Cerebellar cortex (tissue), 1 donor: Measurements from ENCODE around the gene KRT1.
"Not testable (repeated sequence)": the region's sequence is repeated elsewhere in the genome, so short reads cannot be mapped to it uniquely, and the experiment has no call there.

Source experiments
- DNase-seq: peaks from one replicate; pipeline ENCODE4 v3.0.0-alpha.2; 2015; ENCODE audit warnings: low spot score

Gene KRT1

DNA sequence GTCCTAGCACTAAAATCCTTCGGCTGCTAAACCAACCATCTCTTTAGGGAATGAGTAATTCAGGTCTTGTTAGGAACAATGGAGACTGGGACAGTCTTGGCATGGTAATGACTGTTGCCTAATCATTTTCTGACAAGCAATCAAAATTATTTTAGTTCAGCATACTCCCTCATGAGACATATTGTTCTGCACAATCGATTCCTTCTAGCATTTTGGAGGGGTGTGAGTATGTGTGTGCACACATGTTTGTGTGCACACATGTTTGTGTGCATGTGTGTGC, 2.1 kb upstream of the KRT1 start:
- no peak for DNase-seq

DNA sequence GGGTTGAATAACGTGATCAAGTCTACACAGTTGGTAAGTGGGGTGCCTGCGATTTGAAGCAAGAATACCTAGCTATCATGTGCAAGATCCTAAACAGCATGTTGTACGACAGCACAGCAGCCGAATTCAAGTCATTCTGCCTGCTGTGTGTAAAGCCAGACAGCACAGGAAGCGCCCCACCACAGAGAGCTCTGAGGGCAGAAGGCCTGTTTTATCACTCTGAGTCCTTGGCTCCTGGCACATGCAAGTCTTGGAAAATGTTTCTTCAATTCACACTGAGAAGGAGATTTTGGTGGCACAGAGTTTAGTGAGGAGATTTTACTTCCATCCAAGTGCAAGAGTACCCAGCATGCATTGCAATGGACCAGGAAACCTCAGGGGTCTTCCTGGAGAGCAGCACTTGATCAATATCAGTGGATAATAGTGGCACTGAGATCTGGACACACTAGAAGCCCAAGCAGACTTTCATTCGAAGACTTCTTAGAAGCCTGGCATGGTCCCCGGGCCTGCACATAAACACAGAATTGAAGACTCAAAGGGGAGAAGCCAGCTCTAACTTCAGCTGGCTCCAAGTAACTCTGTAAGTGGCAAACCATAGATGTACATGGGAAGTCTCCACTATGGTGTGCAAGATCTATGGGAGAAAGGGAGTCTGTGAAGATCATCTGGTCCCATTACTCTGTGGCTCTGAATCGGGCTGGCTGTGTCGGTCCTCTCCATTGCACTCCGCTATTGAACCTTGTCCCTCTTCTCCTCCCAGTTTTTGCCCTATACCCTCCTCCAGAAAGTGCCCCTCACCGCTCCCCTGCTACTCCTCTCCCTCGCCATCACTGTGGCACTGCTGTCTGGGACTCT, 1.5 kb upstream of the KRT1 start:
- DNase-seq: no peak

DNA sequence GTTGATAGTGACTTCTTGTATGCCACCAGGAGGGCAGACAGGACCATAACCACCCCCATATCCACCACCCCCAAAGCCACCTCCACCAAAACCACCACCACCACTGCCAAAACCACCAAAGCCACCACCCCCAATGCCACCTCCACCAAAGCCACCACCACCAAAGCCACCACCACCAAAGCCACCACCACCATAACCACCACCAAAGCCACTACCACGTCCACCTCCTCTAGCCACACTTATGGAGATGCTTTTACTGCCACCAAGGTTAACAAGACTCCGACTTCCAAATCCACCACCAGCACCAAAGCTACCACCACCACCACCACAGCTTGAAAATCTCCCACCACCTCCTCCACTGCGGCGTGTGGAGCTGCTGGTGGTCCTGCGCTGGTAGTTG, 332 bp downstream of the KRT1 start:
- DNase-seq: no peak

DNA sequence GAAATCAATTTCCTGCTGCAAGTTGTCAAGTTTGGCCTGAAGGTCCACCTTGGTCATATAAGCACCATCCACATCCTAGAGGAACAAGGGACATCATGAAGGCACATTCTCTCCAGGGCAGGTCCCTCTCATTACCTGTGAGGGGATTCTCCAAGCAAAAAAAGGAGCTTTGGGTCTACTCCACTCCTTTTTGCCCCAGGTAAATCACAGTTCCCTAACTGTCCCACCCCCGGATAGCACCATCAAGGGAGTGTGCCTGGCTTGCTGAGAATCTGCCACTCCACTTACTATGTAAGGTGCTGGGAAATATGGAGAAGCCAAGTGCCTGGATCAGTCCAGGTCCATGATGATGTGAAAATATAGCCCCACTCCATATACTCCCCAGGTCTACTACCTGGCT, 2.5 kb downstream of the KRT1 start:
- DNase-seq: no peak

DNA sequence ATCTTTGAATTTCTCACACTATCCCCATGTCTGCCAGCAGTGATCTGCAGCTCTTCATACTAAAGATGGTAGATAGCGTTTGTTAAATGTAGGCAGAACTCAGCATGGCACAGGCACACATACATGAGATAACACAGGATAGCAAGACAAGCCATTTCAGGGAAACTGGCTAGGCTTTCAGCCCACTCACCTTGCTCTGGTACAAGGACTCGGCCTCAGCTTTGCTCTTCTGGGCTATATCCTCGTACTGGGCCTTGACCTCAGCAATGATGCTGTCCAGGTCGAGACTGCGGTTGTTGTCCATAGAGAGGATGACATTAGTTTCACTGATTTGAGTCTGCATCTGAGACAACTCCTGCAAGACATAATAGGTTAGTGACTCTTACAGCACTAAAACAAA, 3.1 kb downstream of the KRT1 start:
- no peak for DNase-seq

DNA sequence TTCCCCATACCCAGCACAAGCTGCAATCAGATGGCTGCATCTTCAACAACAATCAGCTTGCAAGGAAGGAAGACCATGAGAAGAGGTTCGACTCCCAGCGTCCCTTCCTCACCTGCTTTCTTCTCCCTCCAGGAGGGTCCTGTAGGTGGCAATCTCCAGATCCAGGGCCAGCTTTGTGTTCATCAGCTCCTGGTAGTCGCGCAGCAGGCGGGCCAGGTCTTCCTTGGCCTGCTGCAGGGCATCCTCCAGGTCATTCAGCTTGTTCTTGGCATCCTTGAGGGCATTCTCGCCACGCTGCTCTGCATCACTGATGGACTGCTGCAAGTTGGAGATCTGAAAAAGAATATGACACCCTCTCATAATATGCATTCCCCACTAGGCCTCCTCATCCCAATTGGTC, 4.0 kb downstream of the KRT1 start:
- no peak for DNase-seq

DNA sequence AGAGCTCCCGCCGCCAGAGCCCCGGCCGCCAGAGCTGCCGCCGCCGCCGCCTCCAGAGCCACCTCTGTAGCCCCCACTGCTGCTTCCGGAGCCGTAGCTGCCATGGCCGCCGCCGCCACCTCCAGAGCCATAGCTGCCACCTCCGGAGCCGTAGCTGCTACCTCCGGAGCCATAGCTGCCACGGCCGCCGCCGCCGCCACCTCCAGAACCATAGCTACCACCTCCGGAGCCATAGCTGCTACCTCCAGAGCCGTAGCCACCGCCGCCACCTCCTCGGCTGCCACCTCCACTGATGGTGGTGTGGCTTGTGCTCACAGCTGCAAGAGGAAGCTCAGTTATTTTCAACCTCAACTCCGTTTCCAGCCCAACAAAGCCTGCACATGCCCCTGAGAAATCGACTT, 4.9 kb downstream of the KRT1 start:
- no peak for DNase-seq

DNA sequence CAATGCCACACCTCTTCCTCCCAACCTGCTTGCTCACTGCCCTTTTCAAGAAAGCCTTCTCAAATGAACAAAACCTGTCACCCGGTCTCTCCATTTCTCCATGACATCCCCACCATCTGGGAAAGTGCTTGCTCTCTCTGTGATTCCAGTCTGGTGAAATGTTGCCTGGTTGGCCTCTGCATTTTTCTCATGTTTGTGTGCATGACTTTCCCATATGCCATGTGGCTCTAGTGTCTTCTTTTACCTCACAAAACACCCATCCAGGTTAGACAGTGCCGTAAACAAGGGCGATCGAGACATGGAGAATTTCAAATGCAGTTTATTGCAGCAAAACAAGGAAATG, 5.8 kb downstream of the KRT1 start:
- no peak for DNase-seq

DNA sequence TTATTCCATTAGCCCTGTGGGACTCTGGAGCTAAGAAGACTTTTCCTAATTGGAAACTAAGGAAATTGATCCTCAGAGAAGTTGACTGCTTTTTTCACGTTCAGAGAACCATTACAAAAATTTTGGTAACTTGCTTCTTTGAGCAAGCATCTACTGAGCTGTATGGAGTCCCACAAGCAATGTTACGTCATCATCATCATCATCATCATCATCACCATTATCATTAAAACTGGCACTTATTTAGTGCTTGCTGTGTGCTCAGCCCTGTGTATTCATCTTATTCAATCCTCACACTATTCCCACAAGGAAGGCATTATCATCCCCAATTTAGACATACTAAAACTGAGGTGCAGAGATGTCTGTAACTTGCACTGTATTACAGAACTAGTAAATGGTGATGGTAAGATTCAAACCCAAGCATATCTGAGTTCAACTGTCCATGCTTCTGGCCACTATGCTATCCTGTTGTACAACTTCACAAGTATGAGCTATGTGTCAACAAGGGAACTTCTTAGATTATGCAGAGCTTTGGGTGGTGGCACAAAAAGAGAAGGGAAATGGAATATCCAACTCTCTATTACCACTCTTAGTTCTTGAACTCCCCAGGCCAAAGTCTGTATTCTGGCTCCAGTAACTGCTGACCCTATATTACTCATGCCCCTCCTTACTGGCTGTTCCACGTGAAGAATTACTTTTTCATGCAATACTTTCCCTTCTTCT, 6.3 kb downstream of the KRT1 start:
- DNase-seq: no peak

DNA sequence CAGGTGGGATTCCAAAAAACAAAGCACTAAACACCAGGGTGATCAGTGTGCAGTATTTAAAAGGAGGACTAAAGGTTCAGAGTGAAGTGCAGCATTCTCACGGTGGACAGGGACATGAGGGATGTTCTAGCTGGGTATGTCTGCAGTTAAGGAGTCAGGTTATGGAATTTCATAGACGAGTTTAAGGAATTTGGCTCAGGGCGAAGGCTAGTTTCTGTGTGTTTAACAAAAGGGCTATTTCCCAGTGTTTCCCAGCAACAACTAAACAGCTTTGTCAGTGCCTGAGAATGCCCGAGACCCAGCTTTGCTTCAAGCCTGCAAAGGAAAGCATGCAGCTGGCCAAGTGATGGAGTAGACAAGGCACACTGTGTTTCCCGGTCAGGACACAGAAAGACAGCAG, 7.0 kb downstream of the KRT1 start:
- no peak for DNase-seq

DNA sequence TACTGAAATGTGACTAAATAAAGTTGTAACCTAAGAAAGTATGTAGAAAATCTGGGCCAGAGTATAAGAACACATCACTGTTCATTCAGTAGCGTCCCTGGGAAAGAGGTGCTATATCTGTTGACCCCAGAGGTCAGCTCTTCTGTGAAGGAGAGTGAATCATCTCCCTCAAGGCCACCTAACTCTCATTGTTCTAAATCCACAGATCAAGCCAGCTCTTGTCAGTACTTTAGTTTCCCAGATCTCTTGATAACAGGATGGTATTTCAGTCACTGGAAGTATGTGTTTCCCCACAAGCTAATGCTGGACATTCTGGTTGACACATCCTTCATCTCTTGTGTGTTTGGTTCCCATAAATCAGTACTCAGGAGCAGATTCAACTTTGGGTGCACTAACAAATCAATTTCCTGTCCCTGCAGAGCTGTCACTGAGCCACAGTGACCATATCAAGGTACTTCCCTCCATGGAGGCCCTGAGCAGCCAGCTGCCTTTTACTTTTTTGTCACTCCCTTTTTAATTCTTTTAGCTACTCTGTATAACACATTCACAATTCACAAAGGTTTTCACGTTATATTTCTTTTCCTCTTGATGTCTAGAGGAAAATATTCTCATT, 7.8 kb downstream of the KRT1 start:
- DNase-seq: no peak

DNA sequence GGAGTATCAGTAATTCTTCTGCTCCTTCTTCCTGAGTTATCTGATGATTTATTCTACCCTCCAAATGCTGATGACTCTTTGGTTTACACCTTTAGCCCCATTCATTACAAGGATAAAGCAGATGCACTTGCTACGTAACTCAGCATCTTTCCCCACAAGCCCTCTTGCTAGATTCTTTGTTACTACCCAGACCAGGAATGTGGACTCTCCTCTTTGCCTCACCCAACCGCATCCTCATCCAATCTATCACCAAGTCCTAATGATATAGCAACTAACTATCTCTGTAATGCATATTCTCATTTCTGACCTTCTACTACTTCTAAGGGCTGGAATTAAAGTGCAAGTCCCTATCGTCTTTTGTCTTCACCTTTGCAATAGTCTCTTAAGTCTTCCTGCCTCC, 9.2 kb downstream of the KRT1 start:
- DNase-seq: no peak

DNA sequence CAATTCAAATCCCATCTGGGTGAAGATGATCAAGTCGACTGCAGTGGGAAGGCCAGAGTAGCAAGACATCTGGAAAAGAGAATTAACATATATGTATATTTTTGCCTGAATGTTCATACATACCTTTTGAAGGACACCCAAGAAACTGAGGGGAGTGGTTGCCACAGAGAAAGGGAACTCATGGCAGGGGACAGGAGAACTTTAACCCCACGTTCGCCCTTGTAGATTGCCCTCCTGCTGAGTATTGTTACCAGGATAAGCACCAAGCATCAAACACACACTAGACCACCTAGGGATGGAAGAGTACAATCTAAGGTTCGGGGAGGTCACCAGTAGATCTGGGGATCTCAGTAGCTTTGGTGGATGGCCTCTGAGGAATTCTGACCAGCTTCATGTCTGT, 9.7 kb downstream of the KRT1 start:
- no peak for DNase-seq

DNA sequence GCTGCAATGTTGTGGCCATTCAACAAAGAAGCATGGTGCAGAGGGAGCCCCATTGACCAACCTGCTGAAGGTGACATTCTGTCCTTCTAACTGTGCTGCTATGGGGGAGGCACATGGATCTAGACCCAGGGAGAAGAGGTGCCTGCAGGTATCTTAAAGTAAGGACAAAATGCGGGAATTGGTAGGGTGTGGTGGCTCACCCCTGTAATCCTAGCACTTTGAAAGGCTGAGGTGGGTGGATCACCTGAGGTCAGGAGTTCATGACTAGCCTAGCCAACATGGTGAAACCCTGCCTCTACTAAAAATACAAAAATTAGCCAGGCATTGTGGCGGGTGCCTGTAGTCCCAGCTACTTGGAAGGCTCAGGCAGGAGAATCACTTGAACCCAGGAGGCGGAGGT, 10.3 kb downstream of the KRT1 start:
- not testable (repeated sequence) for DNase-seq

DNA sequence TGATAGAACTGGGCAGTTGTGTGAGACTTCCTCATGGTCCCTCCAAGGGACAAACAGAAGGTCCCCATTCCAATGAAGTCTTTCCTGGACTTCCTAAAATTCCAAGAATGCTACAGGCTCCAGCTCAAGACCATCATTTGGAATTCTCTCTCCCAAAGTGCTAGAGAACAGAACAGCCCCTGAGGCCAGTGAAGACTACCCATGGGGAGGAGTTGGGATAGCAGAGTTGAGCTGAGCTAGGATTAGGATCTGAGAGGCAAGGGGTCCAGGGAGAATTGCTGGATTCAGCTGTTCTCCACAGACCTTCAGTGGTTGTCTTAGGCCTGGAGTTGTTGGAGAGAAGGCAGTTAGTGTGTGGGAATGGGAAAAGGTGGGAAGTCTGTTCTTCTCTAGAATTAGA, 10.8 kb downstream of the KRT1 start:
- DNase-seq: no peak

DNA sequence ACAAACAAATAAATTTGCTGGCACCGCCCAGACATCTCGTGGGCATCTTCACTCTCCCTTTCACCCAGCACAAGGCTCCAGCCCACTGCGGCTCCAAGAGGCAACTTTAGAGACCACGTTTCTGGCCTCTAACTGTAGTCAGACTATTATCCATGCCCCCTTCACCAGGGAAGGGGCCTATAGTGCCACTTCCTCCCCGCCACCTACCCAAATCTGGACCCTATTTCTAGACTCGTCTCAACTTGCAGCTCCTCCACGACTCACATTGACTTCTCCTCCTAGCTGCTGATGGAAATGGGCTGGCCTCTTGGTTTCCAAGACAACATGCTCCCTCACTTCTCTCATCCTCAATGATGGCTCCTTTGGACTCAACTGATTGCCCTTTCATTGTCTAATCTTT, 12.3 kb downstream of the KRT1 start:
- no peak for DNase-seq

DNA sequence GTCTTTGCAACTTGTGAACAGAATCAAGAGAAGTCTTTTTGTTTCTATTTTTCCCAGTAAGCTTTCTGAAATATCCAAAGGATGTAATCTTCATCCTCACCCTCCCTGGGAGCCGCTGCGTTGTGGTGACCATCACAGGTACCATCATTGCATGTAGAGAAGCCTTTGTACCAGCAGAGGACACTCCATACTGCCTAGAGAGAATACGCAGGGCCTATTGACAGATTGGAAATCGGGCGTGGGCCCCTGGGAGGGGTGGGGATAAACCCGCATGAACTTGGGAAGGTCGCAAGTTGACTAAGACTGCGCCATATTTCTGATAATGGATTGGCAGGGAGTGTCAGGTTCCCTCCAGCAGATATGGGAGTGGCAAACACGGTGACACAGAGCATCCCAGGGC, 12.7 kb downstream of the KRT1 start:
- DNase-seq: no peak

DNA sequence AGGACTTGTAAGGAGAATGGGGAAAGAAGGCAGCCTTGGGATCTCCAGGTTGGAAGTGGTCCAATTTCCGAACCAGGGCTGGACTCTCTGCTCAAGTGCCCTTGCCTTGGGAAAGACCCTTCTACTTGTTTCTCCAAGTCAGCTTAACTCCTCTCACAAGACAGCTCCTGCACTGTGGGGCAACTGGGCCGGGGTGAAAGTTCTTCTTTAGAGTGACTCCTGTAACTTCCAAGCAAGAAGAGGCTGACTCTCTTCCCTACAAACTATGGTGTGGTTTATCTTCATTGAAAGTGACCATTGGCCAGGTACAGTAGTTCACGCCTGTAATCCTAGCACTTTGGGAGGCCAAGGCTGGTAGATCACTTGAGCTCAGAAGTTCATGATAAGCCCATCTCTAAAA, 13.7 kb downstream of the KRT1 start:
- no peak for DNase-seq

DNA sequence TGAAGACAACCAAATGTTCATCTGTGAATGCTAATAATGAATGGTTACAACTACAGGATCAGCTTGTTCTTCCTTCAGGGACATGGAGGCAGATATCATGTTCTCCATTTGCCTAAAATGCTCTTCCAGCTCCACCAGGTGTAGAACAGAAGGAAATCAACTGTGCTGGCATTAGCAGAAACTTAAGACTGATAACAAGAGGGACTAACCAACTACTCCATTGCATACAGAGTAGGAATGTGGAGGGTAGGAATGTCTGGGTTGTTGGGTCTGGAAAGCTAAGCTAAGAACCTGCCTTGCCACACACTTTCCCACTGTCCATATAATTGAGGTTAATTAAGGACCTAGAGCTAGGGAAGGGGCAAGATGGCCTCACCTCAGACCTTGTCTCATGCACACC, 16.8 kb downstream of the KRT1 start:
- DNase-seq: no peak

DNA sequence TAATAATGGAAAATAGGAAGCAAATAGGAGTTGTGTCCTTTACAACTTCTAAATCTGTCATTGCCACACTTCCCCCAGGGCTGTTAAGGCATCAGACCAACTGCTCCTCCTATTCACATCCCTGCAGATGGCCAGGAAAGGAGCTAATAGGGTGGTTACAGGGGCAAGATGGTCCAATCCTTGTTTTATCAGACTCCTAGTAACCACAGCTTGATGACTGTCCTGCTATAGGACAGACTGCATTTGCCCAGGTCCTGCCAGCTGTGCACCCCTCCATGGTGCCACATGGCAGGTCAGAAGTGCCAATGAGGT, 17.3 kb downstream of the KRT1 start:
- no peak for DNase-seq

DNA sequence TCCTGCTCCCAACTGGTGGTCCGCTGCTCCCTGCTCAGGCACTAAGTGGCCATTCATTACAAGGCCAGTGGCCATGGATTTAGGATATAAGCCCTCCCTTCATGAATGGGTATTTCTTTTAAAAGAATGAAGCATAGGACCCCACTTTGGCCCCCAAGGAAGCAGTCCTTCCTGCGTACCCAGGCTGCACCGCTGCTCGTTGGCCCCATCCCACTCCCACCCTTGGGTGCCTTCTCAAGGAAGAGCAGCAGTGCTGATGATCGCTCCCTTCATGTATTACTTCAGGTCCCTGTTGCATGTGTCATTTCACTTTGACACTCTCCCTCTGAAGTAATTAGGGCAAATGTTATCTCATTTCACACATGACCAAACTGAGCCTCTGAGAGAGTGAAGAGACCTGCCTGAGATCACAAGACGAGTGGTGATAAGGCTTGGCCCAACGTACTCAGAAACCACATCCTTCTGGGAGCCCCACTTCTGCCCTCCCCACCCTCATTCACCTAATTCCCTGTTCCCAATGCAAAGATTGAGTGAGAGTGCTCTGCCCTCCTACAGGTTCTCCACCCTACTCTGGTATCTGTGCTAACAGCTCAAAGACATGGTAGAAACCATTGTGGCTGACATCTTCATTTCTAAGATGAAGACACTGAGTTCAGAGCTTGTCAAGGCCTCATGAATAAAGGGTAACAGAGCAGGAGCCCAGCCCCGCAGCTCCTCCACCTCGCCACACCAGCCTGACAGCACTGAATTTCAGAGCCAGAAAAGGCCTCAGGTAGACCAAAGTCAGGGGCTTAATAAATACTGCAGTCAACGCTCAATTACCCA, 17.9 kb downstream of the KRT1 start:
- no peak for DNase-seq

DNA sequence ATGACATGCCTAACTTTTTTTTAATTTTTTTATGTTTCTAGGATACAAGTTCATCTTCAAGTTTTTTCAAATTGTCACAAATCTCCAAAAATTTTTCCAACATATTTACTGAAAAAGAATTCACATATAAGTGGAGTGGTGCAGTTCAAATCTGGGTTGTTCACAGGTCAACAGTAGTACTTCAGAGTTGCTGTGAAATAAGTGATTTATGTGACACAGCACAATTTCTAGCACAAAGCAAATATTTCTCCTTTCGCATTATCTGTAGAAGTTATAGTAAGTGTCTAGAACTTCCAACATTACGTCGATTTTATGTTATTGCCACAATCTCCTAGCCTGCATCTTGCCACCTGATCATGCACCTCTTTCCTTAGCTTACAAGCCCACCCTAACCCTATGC, 18.5 kb downstream of the KRT1 start:
- DNase-seq: no peak

DNA sequence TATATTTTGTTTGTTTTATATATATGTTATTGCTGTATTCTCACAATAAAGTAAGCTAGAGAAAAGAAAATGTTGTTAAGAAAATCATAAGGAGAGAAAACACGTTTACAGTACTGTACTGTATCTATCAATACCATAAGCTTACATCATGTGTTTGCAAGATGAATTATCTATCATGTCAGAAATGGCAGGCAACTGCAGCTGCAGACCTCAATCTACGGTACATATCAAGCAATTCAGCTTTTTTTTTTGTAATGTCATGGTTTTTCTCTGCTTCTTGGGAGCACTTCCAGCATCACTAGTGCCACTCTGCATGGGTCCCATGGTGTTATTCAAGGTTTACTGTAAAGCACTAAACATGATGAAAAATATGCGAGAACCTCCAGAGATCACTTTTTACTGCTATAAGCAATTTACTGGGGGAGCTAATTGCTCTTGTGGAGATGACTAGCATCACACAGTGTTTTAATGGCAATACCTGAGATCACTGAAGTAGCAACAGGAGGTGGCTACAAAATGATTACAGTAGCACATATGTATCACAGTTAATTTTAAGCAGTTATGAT, 19.2 kb downstream of the KRT1 start:
- no peak for DNase-seq
